ENCODE data around the gene GALM.
"Not testable (repeated sequence)": the region's sequence is repeated elsewhere in the genome, so short reads cannot be mapped to it uniquely, and the experiment has no call there.

The GALM gene

DNA sequence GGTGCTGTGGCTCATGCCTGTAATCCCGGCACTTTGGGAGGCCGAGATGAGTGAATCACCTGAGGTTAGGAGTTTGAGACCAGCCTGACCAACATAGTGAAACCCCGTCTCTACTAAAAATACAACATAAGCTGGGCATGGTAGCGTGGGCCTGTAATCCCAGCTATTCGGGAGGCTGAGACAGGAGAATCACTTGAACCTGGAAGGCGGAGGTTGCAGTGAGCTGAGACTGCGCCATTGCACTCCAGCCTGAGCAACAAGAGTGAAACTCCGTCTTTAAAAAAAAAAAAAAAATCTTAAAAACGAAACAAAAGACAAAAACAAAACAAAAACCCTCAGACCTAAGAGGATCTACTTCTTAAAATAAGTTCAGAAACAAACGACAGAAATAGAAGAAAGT, 16.7 kb downstream of the GALM start:
- not testable (repeated sequence) for DNase-seq

GRCh38 chr2:38683766-38684165, 17.9 kb downstream of the GALM start:
- DNase-seq, result no peak

DNA sequence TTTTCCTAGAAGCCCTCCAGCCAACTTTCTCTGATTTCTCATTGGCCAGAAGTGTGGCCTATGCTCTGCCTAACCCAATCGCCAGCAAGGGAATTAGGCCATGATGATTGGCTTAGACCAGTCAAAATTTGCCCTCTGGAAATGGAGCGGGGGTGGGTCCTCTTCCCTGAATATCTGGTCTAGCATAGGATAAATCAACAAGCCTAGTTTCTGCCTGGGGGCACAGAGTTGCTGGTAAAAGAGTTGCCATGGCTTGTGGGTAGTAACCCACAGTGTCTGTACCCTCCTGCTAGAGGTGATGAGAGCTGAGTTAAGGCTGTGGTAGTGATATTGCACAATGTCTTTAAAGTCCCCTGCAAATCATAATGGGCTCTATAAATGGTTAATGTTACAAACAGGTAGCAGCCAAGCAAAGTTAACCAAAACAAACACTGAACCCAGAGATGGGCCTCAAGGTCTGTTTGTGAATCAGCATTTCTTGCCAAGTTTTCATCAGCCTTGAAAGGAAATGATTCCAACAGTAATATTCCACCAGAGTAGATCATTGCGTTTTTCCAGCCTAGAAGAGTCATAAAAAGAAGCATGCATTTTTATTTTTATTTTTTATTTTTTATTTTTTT, 19.3 kb downstream of the GALM start:
- DNase-seq, result no peak

DNA sequence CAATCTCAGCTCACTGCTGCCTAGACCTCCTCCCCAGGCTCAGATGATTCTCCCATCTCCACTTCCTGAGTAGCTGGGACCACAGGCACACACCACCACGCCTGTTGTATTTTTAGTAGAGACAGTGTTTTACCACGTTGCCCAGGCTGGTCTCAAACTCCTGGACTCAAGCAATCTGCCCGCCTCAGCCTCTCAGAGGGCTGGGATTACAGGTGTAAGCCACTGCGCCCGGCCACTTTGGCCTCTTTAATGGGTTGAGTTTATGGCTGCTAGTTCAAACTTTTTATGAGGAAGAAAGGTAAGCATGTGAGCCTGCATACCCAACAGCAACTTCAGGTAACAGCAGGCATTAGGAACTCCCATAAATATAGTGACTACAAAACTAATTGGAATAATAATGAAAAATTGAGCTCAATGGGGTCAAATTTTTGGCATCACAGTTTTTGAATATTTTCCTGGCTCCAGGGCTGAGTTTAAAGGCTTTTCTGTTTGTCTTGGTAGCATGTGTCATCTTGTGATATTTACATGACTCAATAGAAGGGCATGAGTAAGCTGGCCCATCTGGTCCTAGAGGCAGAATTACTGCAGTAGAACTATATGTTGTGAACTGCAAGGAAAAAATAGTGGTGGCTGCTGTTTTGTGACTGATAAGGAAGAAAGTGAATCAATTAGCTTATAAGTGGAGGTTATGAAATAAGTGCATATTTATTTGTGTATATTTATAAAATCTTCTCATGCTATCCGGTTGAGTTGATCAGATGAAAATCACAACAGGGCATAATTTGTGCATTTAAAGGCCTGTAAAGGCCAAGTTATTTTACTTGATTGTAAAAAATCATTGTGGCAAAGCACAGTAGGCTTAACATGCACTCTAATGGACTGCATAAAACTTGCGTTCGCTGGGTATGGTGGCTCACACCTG, 24.8 kb downstream of the GALM start:
- DNase-seq, result no peak

DNA sequence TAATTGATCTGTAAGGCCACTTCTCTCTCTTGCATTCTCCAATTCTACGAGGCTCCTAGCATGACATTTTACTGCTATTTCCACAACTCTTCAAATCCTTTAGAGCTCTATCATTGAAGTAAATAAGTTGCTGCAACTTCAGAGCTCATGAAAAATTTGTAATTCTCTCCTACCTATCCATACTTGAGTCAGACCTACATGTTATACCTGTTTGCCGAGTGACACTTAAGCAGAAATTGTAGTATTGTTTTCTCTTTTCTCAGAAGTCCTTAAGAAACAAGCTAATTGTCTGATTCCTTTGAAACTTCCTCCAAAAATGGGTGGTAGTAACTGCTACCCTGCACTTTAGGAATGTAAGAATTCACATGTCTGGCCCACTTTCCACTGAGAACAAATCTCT, 26.1 kb downstream of the GALM start:
- DNase-seq, result no peak

- DNase-seq, result no peak
These were observed 26.9 kb downstream of the GALM start for GRCh38 chr2:38692636-38693318.

- DNase-seq, result peak; percentile 36
These were observed 31.4 kb downstream of the GALM start for GRCh38 chr2:38697116-38697840.

DNA sequence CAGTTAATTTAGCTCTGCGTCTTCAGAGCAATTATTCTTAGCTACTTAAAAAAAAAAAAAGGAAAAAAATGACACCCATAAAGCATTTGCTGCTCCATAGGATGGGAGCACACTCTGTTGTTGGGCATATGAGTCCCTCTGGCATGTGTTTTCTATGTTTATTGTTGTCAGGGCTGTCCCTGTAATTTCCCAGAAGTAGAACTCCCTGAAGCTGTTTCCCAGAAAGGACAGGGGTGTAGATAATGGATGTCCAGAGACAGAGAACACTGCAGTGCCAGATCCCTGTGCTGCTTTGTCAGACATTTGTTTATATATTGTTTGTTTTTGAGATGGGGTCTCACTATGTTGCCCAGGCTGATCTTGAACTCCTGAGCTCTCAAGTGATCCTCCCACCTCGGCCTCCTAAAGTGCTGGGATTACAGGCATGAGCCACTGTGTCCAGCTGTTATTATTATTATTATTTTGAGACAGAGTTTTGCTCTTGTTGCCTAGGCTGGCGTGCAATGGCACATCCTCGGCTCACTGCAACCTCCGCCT, 32.6 kb downstream of the GALM start:
- DNase-seq, result no peak

DNA sequence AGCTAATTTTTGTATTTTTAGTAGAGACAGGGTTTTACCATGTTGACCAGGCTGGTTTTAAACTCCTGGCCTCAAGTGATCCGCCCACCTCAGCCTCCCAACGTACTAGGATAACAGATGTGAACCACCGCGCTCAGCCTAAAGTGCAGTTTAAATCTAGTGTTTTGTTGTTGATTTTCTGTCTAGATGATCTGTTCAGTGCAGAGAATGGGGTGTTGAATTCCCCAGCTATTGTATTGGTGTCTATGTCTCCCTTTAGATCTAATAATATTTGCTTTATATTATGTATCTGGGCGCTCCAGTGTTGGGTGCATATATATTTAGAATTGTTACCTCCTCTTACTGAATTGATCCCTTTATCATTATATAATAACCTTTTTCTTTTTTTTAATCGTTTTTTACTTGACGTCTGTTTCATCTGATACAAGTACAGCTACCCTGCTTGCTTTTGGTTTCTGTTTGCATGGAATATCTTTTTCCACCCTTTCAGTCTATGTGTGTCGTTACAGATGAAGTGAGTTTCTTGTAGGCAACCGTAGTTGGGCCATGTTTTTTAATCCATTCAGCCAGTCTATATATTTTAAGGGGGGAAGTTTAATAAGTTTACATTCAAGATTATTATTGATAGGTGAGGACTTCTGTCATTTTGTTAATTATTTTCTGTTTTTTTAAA, 34.3 kb downstream of the GALM start:
- no peak for DNase-seq

DNA sequence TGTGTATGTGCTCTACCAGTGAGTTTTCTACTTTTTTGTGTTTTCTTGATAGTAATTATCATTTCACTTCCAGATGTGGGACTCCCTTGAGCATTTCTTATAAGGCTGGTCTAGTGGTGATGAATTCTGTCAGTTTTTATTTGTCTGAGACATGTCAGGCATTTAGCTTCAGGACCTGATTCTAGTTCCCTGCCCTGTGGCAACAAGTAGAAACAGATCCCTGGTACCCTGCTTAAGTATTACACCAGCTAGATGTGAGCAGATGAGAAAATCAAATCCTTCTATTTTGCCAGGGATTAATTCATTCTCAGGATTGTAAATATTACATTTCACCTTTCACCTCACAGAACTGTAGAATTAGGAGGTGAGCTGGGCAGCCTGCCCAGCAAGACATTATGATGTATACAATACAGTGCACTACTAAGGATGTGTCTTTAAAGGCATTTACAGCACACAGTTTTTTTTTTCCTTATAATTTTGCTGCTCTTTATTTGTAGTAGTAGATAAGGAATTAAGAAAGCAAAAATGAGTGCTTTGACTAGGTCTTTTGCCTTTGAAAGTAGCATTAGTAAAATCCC, 35.1 kb downstream of the GALM start:
- DNase-seq, result no peak

DNA sequence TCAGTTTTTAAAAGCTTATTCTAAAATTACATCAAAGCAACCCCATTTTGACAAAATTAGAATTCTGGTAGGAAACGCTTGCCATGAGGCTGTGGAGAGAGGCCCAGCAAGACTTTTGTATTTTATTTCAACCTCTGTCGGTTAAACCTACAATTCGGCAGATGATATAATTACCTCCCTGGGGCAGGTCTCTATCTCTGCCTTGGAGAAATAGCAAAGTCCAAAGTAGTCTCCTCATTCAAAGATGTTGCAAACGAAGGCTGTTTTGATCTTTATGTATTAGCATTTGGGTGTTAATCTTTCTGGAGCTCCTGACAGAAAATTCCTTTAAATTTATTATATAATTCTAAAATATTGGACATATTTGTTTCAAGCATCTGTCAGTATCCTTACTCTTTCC, 35.6 kb downstream of the GALM start:
- DNase-seq, result no peak

DNA sequence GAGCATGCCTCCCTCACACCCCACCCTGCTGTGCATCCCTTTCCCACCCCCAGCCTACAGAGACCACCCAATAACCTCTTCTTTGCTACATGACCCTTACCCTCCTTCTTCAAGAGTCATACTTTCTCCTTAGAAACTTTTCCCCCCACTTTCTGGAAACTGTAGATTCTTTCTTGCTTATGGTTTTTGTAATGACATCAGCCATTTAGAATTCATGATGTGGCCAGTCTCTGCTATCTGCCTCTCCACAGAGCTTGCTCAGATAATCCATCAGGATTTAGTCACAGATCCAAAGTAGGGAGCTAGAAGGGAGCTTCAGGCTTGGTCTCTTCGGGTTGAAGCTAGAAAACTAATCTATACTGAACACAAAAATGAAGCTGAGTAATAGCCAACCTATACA, 36.5 kb downstream of the GALM start:
- no peak for DNase-seq

- not testable (repeated sequence) for DNase-seq
These were observed 37.4 kb downstream of the GALM start for GRCh38 chr2:38703336-38703735.

DNA sequence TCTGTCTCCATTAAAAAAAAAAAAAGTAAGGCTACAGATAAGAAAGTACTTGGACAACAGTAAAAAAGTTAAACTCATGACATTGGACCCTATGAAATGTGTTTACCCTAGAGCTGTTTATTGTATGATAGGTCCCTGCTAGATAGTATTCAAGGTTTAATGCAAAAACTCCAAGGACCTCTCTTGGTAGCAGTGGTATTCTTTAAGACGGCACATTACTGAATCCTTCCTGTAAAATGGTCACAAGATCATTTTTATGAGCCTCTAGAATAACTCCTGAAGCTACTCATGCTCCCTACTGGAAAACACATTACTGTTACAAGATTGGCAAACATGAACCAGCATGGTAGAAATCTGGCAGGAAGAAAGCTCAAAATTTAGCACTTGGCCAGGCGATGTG, 38.8 kb downstream of the GALM start:
- DNase-seq, result no peak

DNA sequence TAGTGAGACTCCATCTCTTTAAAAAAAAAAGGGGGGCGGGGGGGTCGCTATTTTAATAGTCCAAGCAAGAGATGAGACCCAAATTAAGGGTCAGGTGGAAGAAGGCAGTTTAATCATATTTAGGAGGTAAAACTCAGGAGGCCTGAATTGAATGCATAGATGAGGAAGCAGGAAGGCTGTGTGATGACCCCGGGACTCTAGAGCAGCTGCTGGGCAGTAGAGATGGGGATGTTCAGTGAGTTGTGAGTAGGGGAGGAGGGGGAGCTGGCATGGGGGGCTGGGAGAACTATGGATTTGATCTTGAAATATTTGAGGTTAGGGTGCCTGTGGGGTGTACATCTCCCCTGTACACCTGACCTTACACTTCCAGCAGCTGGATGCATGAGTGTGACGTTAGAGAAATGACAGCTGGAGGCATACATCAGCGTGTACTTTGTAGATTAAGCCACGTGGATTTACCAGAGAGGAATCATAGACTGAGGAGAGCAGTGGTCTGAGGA, 41.0 kb downstream of the GALM start:
- DNase-seq, result no peak

DNA sequence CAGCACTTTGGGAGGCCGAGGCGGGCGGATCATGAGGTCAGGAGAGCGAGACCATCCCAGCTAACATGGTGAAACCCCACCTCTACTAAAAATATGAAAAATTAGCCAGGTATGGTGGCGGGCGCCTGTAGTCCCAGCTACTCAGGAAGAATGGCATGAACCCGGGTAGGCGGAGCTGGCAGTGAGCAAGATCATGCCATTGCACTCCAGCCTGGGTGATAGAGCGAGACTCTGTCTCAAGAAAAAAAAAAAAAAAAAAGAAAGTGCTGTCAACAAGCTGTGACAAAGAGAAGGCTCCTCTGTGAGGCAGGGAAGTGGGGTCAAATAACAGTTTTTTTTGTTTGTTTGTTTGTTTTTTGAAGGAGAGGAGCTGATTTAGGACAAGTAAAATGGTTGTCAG, 42.6 kb downstream of the GALM start:
- not testable (repeated sequence) for DNase-seq

- DNase-seq, result no peak
These were observed 43.1 kb downstream of the GALM start for GRCh38 chr2:38708900-38709566.

DNA sequence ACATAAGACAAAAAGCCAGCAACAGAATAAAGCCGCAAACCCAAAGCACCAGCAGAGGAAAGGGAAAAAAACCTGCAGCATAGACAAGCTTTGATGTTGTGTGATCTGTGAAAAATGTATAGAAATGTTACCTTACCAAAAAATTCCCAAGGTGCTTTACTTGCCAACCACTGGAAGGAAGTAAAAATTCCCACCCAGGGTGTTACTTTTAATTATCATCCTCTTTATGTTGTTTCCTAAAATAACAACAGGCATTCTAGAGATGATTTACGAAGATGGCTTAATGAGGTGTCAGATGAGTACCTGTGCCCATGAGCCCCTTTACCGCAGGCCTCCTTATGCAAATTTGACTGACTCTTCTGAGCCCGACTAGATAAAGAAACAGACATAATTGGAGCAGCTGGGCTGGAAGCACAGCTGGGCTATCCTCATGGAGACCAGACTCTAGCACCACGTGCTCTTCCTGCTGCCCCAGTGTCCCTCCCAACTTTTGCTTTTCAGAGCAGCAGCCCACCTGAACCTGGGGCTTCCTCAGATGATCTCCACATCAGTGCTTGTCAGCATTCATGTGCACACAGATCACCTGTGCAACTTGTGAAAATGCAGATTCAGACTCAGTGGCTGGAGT, 43.8 kb downstream of the GALM start:
- peak; percentile 30 for DNase-seq

DNA sequence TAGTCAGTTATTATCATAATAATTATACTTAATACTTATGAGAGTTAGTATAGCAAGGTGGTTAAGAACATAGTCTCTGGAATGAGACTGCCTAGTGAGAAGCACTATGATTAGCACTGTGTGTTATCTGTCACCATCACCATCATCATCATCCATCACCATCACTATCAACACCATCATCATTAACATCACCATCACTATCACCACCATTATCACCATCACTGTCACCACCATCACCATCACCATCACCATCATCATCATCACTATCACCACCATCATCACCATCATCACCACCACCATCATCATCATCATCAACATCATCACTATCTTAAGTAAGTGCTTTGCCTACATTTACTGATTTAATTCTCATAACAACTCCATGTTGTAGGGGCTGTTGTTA, 45.6 kb downstream of the GALM start:
- no peak for DNase-seq

- no peak for DNase-seq
These were observed 46.5 kb downstream of the GALM start for GRCh38 chr2:38712413-38712812.

DNA sequence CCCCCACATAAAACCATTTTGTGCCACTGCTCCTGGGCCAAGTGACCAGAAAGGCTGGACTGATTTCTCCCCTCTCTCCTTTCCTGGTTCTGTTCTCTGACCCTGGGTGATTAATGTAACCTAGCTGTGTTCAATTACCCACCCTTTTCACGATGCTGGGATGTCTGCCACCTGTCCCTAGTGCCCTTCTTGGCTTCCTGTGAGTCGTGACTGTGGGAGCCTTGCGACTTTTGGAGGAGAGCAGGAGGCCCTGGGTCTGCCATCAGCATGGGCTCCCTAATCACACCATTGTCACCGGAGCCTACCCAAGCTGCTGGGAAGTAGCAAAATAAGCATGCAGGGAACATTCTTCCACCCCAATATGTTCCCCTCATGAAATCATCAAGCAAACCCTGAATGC, 47.0 kb downstream of the GALM start:
- DNase-seq, result no peak
